Neural cell (in vitro differentiated cells): ENCODE results near the gene NRN1L. TPM values are rescaled to one million over a fixed set of nuclear protein-coding genes. Genes with fewer than 3 reads are reported as not detected.

Experiments used
- H2AFZ ChIP-seq: fragments of 200-600, 300-800 bp; sonication (generic), shearing (Covaris generic); 2 replicates; pipeline ENCODE4 v1.6.0; 2014; ENCODE audit warnings: low read depth, mild to moderate bottlenecking, antibody characterized with exemption, low read length, moderate library complexity
- H3F3A ChIP-seq: fragments of 200-600 bp; shearing (Covaris generic); 2 replicates; pipeline ENCODE4 v1.6.1; 2016; ENCODE audit warnings: mild to moderate bottlenecking, moderate library complexity, mixed read lengths, antibody characterized with exemption, low read length; ENCODE audit not compliant: insufficient read depth, poor library complexity, severe bottlenecking
- H3K27ac ChIP-seq: fragments of 200-600, 300-800 bp; sonication (generic), shearing (Covaris generic); 2 replicates; pipeline ENCODE4 v1.5.1; 2014; ENCODE audit warnings: mild to moderate bottlenecking, low read length, moderate library complexity
- H3K27me3 ChIP-seq: fragments of 300-800, 200-600 bp; sonication (generic), shearing (Covaris generic); 2 replicates; pipeline ENCODE4 v1.6.0; 2014; ENCODE audit warnings: mild to moderate bottlenecking, low read depth, low read length, moderate library complexity; ENCODE audit not compliant: insufficient read depth
- H3K36me3 ChIP-seq: fragments of 300-800, 200-600 bp; sonication (generic), shearing (Covaris generic); 2 replicates; pipeline ENCODE4 v1.5.1; 2014; ENCODE audit warnings: mild to moderate bottlenecking, antibody characterized with exemption, low read length, moderate library complexity; ENCODE audit not compliant: insufficient read depth
- H3K4me2 ChIP-seq: fragments of 300-800, 200-600 bp; sonication (generic), shearing (Covaris generic); 2 replicates; pipeline ENCODE4 v1.6.0; 2014; ENCODE audit warnings: mild to moderate bottlenecking, low read length
- H3K4me3 ChIP-seq: fragments of 300-800, 200-600 bp; sonication (generic), shearing (Covaris generic); 2 replicates; pipeline ENCODE4 v1.5.1; 2014; ENCODE audit warnings: mild to moderate bottlenecking, low read length, moderate library complexity
- H3K79me2 ChIP-seq: fragments of 200-600 bp; shearing (Covaris generic); replicated peaks from 2 replicates; pipeline ENCODE4 v1.6.0; 2014; ENCODE audit warnings: mild to moderate bottlenecking, low read length, moderate library complexity; ENCODE audit not compliant: insufficient read depth
- H3K9ac ChIP-seq: fragments of 300-800, 200-600 bp; sonication (generic), shearing (Covaris generic); 2 replicates; pipeline ENCODE4 v1.6.1; 2016; ENCODE audit warnings: mild to moderate bottlenecking, low read length, mixed read lengths
- H3K9me2 ChIP-seq: fragments of 200-600 bp; shearing (Covaris generic); 2 replicates; pipeline ENCODE4 v1.6.1; 2016; ENCODE audit warnings: mild to moderate bottlenecking, low read length, mixed read lengths; ENCODE audit not compliant: insufficient read depth
- H3K9me3 ChIP-seq: fragments of 200-600, 300-800 bp; sonication (generic), shearing (Covaris generic); 2 replicates; pipeline ENCODE4 v1.6.1; 2016; ENCODE audit warnings: mild to moderate bottlenecking, mixed run types, low read length, moderate library complexity, mixed read lengths
- H4K20me1 ChIP-seq: fragments of 200-600 bp; shearing (Covaris generic); 2 replicates; pipeline ENCODE4 v1.6.1; 2016; ENCODE audit warnings: mild to moderate bottlenecking, mixed run types; ENCODE audit not compliant: insufficient read depth
- EP300 ChIP-seq: fragments of 450-650 bp; conservative IDR thresholded peaks from 2 replicates; pipeline ENCODE4 v1.6.1; 2014; ENCODE audit warnings: antibody characterized with exemption, mild to moderate bottlenecking, moderate library complexity; ENCODE audit not compliant: poor library complexity, severe bottlenecking
- EZH2 ChIP-seq: fragments of 200-600, 300-800 bp; shearing (Covaris generic), sonication (generic); IDR thresholded peaks from 2 replicates; pipeline ENCODE4 v1.6.1; 2014; ENCODE audit warnings: antibody characterized with exemption, low read length, borderline replicate concordance, mild to moderate bottlenecking; ENCODE audit not compliant: insufficient read depth, poor library complexity, severe bottlenecking
- MXI1 ChIP-seq: fragments of 450-650 bp; conservative IDR thresholded peaks from 2 replicates; pipeline ENCODE4 v1.6.1; 2014; ENCODE audit warnings: antibody characterized with exemption, mild to moderate bottlenecking; ENCODE audit not compliant: poor library complexity, severe bottlenecking
- POLR2AphosphoS5 ChIP-seq: IDR thresholded peaks from 2 replicates; pipeline ENCODE4 v1.6.1; 2012
- RAD21 ChIP-seq: fragments of 450-650 bp; conservative IDR thresholded peaks from 2 replicates; pipeline ENCODE4 v1.6.1; 2014; ENCODE audit warnings: antibody characterized with exemption, mild to moderate bottlenecking, moderate library complexity
- REST ChIP-seq: IDR thresholded peaks from 2 replicates; pipeline ENCODE4 v1.6.1; 2012; ENCODE audit warnings: borderline replicate concordance
- SMC3 ChIP-seq: fragments of 450-650 bp; conservative IDR thresholded peaks from 2 replicates; pipeline ENCODE4 v1.6.1; 2014; ENCODE audit warnings: antibody characterized with exemption, mild to moderate bottlenecking, moderate library complexity; ENCODE audit not compliant: poor library complexity
- TAF1 ChIP-seq: IDR thresholded peaks from 2 replicates; pipeline ENCODE4 v1.6.1; 2012; ENCODE audit warnings: low read depth
- polyA plus RNA-seq: library from polyadenylated mRNA; depleted of rRNA; stranded (reverse); fragments of >200 nt; gene quantifications from 2 replicates; pipeline ENCODE4 v1.2.3, GENCODE V29; 2014
- TF ChIP-seq, protein P1 (sequence below): fragments of 450-650 bp; IDR thresholded peaks from 2 replicates; pipeline ENCODE4 v1.5.1; 2014; ENCODE audit warnings: antibody characterized with exemption, mild to moderate bottlenecking, moderate library complexity; ENCODE audit not compliant: poor library complexity, severe bottlenecking

Gene NRN1L
- polyA plus RNA-seq, 1 donor from 2014 or later, result not detected

- Histone ChIP-seq H3K27ac (no peak overlapping the region), H3K79me2 (peaks cover 46% of the 10 kb centered on the region)
These were observed 40.2 kb upstream of the NRN1L start for GRCh38 chr16:67844497-67844896.

GRCh38 chr16:67845291-67846062, 39.2 kb upstream of the NRN1L start:
- Histone ChIP-seq H3K9ac (peak overlapping the region; percentile 90), H3F3A (no peaks in the 10 kb centered on the region), H4K20me1 (no peaks in the 10 kb centered on the region), H3K27ac (peak overlapping the region; percentile 92), H3K4me2 (peak overlapping the region; percentile 99), H3K79me2 (peaks cover 50% of the 10 kb centered on the region), H3K9me2 (no peaks in the 10 kb centered on the region), H3K36me3 (no peaks in the 10 kb centered on the region), H2AFZ (no peak overlapping the region), H3K9me3 (no peaks in the 10 kb centered on the region), H3K27me3 (no peaks in the 10 kb centered on the region), H3K4me3 (peak overlapping the region; percentile 97)
- TF ChIP-seq MXI1 (no peak), EZH2 (no peak), SMC3 (no peak), RAD21 (no peak), REST (no peak)

More at GRCh38 chr16:67844497-67844896, 40.2 kb upstream of the NRN1L start:
- H3K9ac ChIP-seq, result peak overlapping the region; percentile 96
- H3K4me3 ChIP-seq, result peak overlapping the region; percentile 97
- no peak for TF ChIP-seq RAD21
- no peak for TF ChIP-seq EP300
- TF ChIP-seq, protein P1, sequence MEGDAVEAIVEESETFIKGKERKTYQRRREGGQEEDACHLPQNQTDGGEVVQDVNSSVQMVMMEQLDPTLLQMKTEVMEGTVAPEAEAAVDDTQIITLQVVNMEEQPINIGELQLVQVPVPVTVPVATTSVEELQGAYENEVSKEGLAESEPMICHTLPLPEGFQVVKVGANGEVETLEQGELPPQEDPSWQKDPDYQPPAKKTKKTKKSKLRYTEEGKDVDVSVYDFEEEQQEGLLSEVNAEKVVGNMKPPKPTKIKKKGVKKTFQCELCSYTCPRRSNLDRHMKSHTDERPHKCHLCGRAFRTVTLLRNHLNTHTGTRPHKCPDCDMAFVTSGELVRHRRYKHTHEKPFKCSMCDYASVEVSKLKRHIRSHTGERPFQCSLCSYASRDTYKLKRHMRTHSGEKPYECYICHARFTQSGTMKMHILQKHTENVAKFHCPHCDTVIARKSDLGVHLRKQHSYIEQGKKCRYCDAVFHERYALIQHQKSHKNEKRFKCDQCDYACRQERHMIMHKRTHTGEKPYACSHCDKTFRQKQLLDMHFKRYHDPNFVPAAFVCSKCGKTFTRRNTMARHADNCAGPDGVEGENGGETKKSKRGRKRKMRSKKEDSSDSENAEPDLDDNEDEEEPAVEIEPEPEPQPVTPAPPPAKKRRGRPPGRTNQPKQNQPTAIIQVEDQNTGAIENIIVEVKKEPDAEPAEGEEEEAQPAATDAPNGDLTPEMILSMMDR, result no peak
- no peak for TF ChIP-seq SMC3
- no peak for TF ChIP-seq POLR2AphosphoS5
- no peak for TF ChIP-seq MXI1
- TF ChIP-seq TAF1, result no peak
- TF ChIP-seq EZH2, result no peak
- TF ChIP-seq REST, result no peak
- H3K9me2 ChIP-seq, result no peaks in the 10 kb centered on the region
- peak overlapping the region; percentile 79 for H3K4me2 ChIP-seq
- H3F3A ChIP-seq, result no peaks in the 10 kb centered on the region
- no peak overlapping the region for H2AFZ ChIP-seq
- H3K36me3 ChIP-seq, result no peaks in the 10 kb centered on the region
- no peaks in the 10 kb centered on the region for H4K20me1 ChIP-seq
- no peaks in the 10 kb centered on the region for H3K9me3 ChIP-seq
- H3K27me3 ChIP-seq, result no peaks in the 10 kb centered on the region
